ENCODE measurements around the gene IL3. TPM values are rescaled to one million over a fixed set of nuclear protein-coding genes. Genes with fewer than 3 reads are reported as not detected.
A peak's percentile ranks its signal among the peaks of the same experiment; 100 is the strongest.

Gene IL3
- total RNA-seq, 3 donors from 2014 or later (not counting 1 experiment from before 2014, with no cell fraction given): not detected

- no peaks in the 10 kb centered on the region for H3K9me3 Mint-ChIP-seq
- H3K36me3 Mint-ChIP-seq: no peaks in the 10 kb centered on the region
- peaks cover 5% of the 10 kb centered on the region for H3K9me3 ChIP-seq (ENCODE audit: control insufficient read depth, insufficient read depth, low read length)
- H3K27ac Mint-ChIP-seq: peak overlapping the region; percentile 51 to 56
- DNase-seq: no peak
- H3K27me3 Mint-ChIP-seq (ENCODE audit: low read depth in 2 of 2): no peaks in the 10 kb centered on the region
- H3K4me3 ChIP-seq (ENCODE audit: low read length): no peak overlapping the region
- no peak overlapping the region for H3K27ac ChIP-seq (ENCODE audit: low read length)
- peaks cover 33% of the 10 kb centered on the region for H3K4me1 ChIP-seq (ENCODE audit: control insufficient read depth, insufficient read depth, low read length)
- peaks cover 58 to 62% of the 10 kb centered on the region in 2 donors for H3K4me1 Mint-ChIP-seq
- H3K36me3 ChIP-seq (ENCODE audit: control insufficient read depth, insufficient read depth, low read length): no peaks in the 10 kb centered on the region
- TF ChIP-seq CTCF (IDR thresholded peaks at IDR 0.05): no peak
- no peak overlapping the region for H3K4me3 Mint-ChIP-seq
- no peaks in the 10 kb centered on the region for H3K27me3 ChIP-seq (ENCODE audit: control insufficient read depth, insufficient read depth, low read length)
- intact Hi-C loops (cut with micrococcal nuclease): no loop called here
- 63% methylated on average over 3 of the region's 3 CpGs for WGBS (ENCODE audit: insufficient coverage)
- no peak for ATAC-seq
These were observed 49.7 kb downstream of the IL3 start for GRCh38 chr5:132110195-132110594.

GRCh38 chr5:132110930-132111329 is 50.5 kb downstream of the IL3 start:
- Mint-ChIP-seq H3K27ac (peak overlapping the region; percentile 51 to 56), H3K36me3 (no peaks in the 10 kb centered on the region), H3K4me3 (no peak overlapping the region), H3K27me3 (ENCODE audit: low read depth in 2 of 2) (no peaks in the 10 kb centered on the region), H3K9me3 (no peaks in the 10 kb centered on the region), H3K4me1 (peaks cover 59 to 62% of the 10 kb centered on the region in 2 donors)
- DNase-seq: no peak
- intact Hi-C loops (cut with micrococcal nuclease): no loop called here
- H3K27ac ChIP-seq (ENCODE audit: low read length): no peak overlapping the region
- H3K4me1 ChIP-seq (ENCODE audit: control insufficient read depth, insufficient read depth, low read length): peaks cover 26% of the 10 kb centered on the region
- ATAC-seq: no peak
- no peaks in the 10 kb centered on the region for H3K36me3 ChIP-seq (ENCODE audit: control insufficient read depth, insufficient read depth, low read length)
- H3K27me3 ChIP-seq (ENCODE audit: control insufficient read depth, insufficient read depth, low read length): no peaks in the 10 kb centered on the region
- H3K9me3 ChIP-seq (ENCODE audit: control insufficient read depth, insufficient read depth, low read length): peaks cover 5% of the 10 kb centered on the region
- no peak for TF ChIP-seq CTCF (IDR thresholded peaks at IDR 0.05)
- H3K4me3 ChIP-seq (ENCODE audit: low read length): no peak overlapping the region

GRCh38 chr5:132112111-132112510 is 51.7 kb downstream of the IL3 start:
- WGBS (ENCODE audit: insufficient coverage): 90% methylated on average over 3 of the region's 3 CpGs
- Histone ChIP-seq H3K36me3 (ENCODE audit: control insufficient read depth, insufficient read depth, low read length) (no peaks in the 10 kb centered on the region), H3K27ac (ENCODE audit: low read length) (no peak overlapping the region), H3K27me3 (ENCODE audit: control insufficient read depth, insufficient read depth, low read length) (no peaks in the 10 kb centered on the region), H3K4me3 (ENCODE audit: low read length) (no peak overlapping the region), H3K9me3 (ENCODE audit: control insufficient read depth, insufficient read depth, low read length) (peaks cover 5% of the 10 kb centered on the region), H3K4me1 (ENCODE audit: control insufficient read depth, insufficient read depth, low read length) (peaks cover 35% of the 10 kb centered on the region)
- H3K4me1 Mint-ChIP-seq: peaks cover 58 to 67% of the 10 kb centered on the region in 2 donors
- TF ChIP-seq CTCF (IDR thresholded peaks at IDR 0.05): no peak
- peak overlapping the region in 1 of 2 donors; percentile 50 for H3K27ac Mint-ChIP-seq
- no peaks in the 10 kb centered on the region for H3K27me3 Mint-ChIP-seq (ENCODE audit: low read depth in 2 of 2)
- no peaks in the 10 kb centered on the region for H3K9me3 Mint-ChIP-seq
- ATAC-seq (no peak), DNase-seq (no peak)
- no peak overlapping the region for H3K4me3 Mint-ChIP-seq
- H3K36me3 Mint-ChIP-seq: no peaks in the 10 kb centered on the region
- intact Hi-C loops (cut with micrococcal nuclease): no loop called here

Other genes starting within 250 kb of the IL3 start
- gene MEIKIN, start 115.0 kb upstream of the IL3 start, total RNA-seq: 1 to 10 TPM in 1 of 3 donors, not detected in 2; 1.1 TPM
- 1 to 10 TPM; 2.1 to 2.2 (median 2.2) TPM for gene ACSL6, start 49.0 kb upstream of the IL3 start, total RNA-seq
- gene CSF2, start 13.1 kb downstream of the IL3 start, total RNA-seq: 1 to 10 TPM in 1 of 3 donors, under 1 TPM in 2; 0.65 to 1.2 (median 0.82) TPM
- gene P4HA2, start 167.2 kb downstream of the IL3 start, total RNA-seq: under 1 TPM in 1 of 3 donors, not detected in 2; 0.20 TPM
- not detected for gene PDLIM4, start 197.0 kb downstream of the IL3 start, total RNA-seq
- gene SLC22A4, start 233.7 kb downstream of the IL3 start, total RNA-seq: 1 to 10 TPM in 1 of 3 donors, under 1 TPM in 2; 0.14 to 2.3 (median 0.27) TPM